Measurements from ENCODE around the gene TEX13D.
"Not testable (repeated sequence)": the region's sequence is repeated elsewhere in the genome, so short reads cannot be mapped to it uniquely, and the experiment has no call there.

- TF ChIP-seq BHLHE40 (IDR thresholded peaks at IDR 0.05; ENCODE audit: borderline replicate concordance); CTBP1 (IDR thresholded peaks at IDR 0.05; ENCODE audit: borderline replicate concordance); HDGF (IDR thresholded peaks at IDR 0.05; ENCODE audit: borderline replicate concordance); SP1 (IDR thresholded peaks at IDR 0.05); SUZ12 (IDR thresholded peaks at IDR 0.05); ELF4 (IDR thresholded peaks at IDR 0.05); FOXK2 (IDR thresholded peaks at IDR 0.05); FOXA1 (IDR thresholded peaks at IDR 0.05); ARNT (IDR thresholded peaks at IDR 0.05); PKNOX1 (IDR thresholded peaks at IDR 0.05); FOXM1 (IDR thresholded peaks at IDR 0.05; ENCODE audit: borderline replicate concordance): not testable (repeated sequence)
Measured at GRCh38 chrX:124299323-124299722, 33.1 kb upstream of the TEX13D start.

All from HEK293T (cell line).